NCI-H345 (cell line): ENCODE results near the gene NFIA.

Source experiments
- DNase-seq: peaks from one replicate; lab custom pipeline; 2025; lab: John Stamatoyannopoulos, UW

Gene NFIA

DNA sequence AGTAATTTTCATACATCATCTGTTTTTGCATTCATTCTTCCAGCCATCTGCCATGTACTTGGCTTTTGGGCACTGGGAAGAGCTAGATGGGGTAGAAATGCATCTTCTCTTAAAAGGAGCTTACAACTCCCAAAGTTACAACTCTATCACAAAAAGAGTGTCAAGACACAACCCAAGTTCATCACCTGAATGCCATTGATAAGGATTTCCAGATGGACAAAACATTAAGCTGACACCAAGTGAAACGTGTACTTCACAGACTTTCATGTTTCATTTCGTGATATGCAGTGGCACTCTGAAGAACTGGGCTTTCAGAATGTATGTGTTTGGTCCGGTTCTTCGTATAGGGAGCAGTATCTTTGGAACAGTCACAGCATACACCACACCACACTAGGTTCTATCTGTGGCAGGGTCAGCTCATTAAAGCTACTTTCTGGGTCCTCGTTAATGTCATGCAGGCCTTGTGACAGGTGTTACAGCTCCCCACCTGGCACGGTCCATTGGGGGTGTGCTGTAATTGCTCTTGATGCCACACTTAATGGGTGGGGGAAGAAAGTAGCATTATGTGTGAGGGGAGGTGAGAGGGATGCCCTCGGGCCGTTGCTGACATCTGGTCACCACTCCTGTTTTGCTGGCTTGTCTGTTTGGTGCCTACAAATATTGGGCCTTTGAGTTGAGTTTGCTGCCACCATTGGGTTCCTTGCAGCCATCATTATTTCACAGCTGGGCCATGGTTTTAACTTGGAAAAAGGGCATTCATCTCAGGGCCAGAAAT, 164.9 kb downstream of the NFIA start:
- DNase-seq = no peak

DNA sequence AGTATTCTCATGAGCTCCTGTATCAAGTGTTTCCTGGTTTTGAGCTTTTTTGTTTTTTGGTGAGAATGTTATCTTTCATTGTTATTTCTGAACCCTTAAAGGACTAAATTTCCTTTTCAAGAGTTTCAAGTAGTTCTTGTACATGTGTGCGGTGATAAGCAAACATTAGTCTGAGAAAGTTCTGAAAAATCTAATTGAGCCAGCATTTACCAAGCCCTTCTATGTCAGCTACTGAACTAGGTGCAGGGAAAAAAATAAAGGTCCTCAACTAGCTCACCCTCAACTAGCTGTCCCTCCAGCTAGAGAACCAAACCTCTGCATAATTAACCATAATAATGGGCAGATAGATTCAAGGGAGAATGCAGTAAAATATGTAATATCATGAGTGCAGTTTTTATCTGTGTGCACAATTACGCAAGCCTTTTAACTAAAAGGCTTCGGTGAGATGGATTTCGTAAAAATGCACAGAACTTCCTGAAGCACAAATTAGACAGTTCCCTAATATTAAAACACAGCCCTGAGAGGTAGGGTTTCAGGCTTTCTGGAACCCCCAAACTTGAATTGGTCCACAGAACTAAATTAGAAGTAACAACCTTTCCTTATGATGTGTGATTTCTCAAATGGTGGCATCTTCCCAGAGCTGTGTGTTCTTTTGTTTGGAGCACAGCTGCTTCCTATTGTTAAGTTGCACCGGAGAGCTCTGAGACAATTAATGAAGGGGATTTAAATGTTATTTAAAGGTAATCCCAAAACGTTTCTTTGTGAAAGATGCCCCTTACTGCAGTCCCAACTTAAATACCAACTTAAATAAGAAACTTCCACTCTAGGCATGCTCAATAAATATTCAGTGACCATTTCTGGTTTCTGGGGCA, 165.8 kb downstream of the NFIA start:
- DNase-seq = no peak

- no peak for DNase-seq
These were observed 168.6 kb downstream of the NFIA start for GRCh38 chr1:61250933-61251332.

DNA sequence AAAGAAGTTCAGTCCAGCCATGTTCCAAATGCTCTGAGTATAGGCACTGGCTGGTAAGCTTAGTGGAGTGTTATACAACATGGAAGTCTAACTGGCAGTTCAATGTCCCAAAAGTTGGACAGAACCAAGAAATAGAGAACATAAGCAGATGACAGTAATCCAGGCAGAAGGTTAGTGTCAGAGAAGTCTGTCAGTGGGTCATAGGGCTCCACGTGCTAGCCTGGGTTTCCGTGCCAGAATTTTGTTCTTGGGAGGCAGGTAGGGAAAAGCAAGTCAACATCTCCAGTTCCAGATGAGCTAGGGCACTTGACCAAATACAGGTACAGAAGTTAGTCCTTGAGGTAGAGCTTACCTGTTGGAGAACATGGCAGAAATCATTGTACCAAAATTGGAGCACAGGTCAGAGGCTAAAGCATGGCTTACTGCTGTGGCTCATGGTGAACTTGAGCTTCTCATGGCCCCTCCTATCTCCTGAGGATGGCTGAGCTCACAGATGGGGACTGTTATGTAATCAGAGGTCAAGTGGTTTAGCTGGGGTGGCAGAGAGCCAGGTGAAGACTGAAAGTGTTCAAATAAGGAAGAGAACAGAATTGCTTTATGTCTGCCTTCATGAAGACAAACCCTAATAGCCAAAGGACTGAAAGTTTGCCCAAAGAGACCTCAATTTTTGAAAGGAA, 170.8 kb downstream of the NFIA start:
- peak; percentile 36 for DNase-seq

DNA sequence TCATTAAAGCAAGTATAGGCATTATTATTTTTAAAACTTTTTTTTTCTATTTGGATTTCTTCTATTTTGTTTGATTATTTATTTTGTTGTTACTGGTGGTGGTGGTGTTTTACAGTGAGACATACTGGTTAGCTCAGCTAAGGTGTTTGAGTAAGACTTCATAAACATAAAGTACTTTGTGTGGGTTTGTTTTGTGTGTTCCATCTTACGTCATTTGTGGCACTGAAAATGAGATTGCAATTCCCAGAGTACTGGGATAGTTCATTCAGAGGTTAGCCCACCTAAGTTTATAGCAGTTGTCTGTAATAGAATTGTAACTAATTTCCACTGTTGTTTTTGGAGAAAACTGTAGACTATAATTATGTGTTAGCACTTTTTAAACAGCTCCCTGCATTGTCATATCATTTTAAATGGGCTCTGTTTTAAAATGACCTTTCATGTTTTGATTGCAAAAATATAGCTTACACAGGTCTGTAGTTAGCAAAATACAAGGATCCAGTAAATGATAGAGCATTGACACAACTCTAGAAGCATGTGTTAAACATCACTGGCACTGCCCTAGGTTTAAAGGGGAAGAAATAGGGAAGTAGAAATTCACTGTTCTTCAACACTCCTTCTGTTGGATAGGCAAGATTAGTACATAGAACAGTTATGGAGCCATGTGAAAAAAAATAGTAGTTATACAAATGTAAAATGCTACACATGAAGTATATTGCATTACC, 171.7 kb downstream of the NFIA start:
- no peak for DNase-seq

- no peak for DNase-seq
These were observed 172.4 kb downstream of the NFIA start for GRCh38 chr1:61254634-61255357.

GRCh38 chr1:61255358-61255703, 173.0 kb downstream of the NFIA start:
- DNase-seq = no peak

DNA sequence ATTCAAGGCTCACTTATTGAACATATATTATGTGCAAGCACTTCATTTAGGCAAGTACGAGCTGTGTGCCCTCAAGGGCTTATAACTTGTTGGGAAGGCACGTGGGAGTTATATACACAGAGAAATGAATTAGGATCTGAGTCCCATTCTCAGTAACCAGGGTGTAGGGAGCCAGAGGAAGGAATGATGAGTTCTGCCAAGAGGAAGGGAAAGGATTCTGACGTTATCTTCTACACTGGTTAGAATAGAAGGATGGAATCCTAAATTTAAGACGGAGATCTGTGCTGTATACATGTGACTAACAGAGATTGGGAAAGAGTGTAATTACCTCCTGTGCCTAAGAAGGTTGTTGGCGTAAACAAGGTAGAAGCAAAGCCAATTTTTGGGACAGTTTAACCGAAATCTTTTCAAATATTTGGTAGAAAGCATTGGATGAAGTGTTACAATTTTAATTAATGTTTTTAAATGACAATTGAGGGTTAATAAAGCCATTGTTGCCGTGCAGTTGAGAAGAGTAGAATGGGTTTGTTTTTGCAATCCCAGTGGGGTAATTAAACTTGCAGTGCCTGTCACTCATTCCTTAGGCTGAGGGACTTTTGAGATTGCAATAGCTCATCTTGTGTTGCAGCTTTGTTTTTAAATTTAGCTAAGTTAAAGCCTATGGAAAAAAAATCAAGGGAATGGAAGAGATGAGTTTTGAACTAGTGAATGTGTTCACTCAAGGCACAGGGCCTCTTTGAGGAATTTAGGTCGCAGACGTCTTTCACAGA, 177.2 kb downstream of the NFIA start:
- DNase-seq = no peak

DNA sequence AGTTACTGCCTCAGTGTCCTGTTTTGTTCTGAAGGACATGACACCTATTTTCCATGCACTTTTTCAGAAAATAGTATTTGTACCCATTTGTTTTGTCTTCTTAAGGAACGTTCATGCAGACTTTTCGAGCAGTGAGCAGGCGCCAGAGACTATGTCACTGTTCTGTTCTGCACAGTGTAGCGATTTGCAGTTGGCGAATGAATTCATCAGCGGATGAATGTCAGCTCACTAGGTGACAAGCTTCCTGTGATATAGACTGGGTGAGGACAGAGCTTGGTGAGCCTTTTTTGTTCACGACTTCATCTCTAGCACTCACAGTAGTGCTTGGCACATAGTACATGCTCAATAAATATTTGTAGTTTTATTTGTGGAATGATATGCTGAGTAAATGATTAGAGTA, 177.8 kb downstream of the NFIA start:
- no peak for DNase-seq

DNA sequence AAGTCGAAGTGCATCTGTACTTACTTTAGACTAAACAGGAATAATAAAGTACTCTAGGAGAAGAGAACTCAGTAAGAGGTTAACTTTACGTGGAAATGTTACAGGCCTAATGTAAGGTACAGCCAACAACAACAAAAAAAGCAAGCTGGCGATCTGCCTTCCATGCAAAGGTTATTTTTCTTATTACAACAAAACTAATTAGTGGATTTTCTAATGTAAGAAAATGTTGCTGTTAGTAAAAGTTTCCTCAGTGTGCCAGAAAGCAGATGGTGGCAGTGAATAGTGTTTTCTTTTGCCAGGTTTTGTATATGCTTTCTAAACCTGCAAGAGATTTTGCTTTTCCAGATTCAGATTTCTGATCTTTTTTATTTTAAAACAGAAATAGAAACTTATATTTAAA, 179.2 kb downstream of the NFIA start:
- no peak for DNase-seq

DNA sequence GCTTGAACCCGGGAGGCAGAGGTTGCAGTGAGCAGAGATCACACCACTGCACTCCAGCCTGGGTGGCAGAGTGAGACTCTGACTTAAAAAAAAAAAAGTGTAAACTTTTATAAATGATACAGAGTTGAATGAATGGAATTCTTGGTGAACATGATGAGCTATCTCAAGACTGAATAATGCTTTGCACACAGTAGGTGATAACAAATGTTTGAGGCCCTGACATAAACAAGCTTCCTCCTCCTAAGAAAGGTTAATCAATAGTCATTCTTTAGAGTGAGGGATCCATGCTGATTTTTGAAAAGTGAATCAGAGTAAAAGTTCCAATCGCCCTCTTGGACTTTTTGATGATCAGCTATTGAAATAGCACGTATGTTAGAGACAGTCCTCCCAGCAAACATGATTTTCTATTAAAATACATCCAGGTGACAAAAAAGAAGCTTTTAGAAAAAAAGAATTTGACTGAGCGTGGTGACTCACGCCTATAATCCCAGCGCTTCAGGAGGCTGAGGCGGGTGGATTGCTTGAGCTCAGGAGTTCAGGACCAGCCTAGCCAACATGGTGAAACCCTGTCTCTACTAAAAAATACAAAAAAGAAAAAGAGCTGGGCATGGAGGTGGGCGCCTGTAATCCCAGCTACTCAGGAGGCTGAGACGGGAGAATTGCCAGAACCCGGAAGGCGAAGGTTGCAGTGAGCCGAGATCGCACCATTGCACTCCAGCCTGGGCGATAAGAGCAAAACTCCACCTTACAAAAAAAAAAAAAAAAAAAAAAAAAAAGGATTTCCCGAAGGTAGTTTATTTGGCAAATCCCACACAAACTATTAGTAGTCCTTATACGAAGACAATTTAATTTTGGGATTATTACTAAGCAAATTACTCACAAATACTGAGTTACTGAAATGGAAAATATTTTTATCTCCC, 181.8 kb downstream of the NFIA start:
- DNase-seq = no peak

GRCh38 chr1:61264825-61265242, 182.5 kb downstream of the NFIA start:
- DNase-seq = no peak

- DNase-seq = no peak
These were observed 183.3 kb downstream of the NFIA start for GRCh38 chr1:61265665-61266064.

- DNase-seq = no peak
These were observed 184.4 kb downstream of the NFIA start for GRCh38 chr1:61266738-61267137.

DNA sequence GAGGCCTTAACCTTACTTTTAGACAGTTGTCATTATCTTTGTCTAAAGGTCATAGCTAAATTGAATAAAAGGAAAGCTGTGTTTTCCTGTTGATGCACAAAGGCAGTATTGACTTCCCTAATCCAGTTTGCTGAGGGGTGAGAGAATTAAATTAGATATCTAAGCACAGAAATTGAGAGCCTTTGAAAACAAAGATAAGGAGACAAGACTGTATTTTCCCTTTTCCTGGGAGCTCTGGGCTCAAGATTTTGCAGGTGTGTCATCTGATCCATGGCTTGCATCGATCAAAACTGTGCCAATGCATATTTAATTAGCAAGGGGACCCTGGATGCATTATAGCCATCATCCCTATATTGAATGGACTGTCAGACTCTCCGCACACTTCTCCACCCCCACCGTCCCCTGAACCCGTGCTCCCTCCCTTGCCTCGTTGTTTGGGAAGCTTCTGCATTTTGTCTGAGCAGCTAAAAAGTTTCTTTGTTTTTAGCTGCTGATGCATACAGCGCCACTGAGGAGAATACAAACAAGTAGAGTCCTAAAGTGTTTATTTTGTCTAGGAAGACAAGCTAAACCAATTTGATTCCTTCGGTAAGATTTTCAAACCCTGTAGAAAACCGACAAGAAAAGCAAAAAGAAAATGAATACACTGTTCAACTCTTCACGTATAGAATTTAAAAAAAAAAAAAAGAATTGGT, 186.3 kb downstream of the NFIA start:
- no peak for DNase-seq

GRCh38 chr1:61269602-61270001, 187.2 kb downstream of the NFIA start:
- no peak for DNase-seq

GRCh38 chr1:61270107-61270506, 187.7 kb downstream of the NFIA start:
- DNase-seq = no peak

DNA sequence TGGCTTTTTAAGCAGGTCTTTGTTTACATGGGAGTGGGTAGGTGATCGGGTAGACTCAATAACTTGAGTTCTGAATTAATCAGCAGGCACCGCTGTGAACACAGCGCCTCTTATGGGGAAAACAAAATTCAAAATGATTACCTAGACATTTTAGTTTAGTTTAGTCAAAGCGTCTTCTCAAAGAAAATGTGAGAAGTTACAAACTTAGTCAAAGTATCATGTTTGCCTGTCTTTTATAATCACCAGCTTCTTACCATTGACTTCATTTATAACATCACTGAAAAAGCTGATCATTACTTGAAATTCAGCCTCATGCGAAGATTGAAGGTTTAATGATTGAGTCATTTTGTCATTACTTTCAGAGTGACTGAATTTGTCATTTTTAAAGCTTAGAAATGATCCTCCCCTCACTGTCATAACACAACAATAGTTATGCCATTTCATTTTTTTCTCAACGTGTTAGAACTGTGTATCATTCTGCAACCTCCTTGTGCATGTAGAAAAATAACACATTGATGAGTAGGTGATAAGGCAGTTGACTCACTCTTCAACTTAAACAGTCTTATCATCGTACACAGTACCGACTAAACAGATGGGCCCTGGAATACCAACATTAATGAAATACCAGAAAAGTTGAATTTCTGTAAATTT, 188.5 kb downstream of the NFIA start:
- DNase-seq = no peak

DNA sequence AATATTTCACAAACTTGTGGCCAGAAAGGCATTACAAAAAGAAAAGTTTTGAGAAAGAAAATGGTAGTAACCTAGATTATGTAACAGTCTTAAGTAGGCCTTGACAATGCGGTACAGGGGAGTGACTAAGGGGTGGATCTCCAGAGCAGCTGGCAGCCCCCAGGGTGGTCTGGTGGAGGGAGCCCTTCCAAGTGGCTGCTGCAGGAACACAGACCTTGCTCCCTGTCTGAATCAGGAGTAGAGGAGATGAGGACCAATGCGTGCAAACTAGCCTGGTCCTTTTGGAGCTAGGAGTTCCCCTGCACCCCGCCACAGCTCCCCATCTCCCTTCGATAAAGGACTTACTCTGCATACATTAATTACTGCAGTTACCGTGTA, 189.0 kb downstream of the NFIA start:
- no peak for DNase-seq
